Prostate gland (tissue), 2 donors: ENCODE data around the gene GRM8. TPM values are rescaled to one million over a fixed set of nuclear protein-coding genes. Genes with fewer than 3 reads are reported as not detected.

ENCODE experiments used
- DNase-seq: peaks from one replicate; pipeline ENCODE4 v3.0.0-alpha.2; 2019; ENCODE audit warnings: low spot score
- H3K27ac ChIP-seq, 2 donors: fragments of 200-600 bp; sonication (generic); 2 replicates each; pipeline ENCODE4 v1.5.1; 2017 to 2019
- H3K27me3 ChIP-seq: fragments of 200-600 bp; sonication (generic); replicated peaks from 2 replicates; pipeline ENCODE4 v1.5.1; 2019; ENCODE audit not compliant: insufficient read depth
- H3K36me3 ChIP-seq, 2 donors: fragments of 200-600 bp; sonication (generic); 1 replicate in 1 of 2; 2 replicates in 1 of 2; pipeline versions ENCODE4 v1.5.1 to v1.8.1; 2017 to 2019
- H3K4me1 ChIP-seq: fragments of 200-600 bp; sonication (generic); replicated peaks from 2 replicates; pipeline ENCODE4 v1.5.1; 2019
- H3K4me3 ChIP-seq, 2 donors: fragments of 200-600 bp; sonication (generic); 2 replicates each; pipeline ENCODE4 v1.5.1; 2017 to 2019
- H3K9me3 ChIP-seq: fragments of 200-600 bp; sonication (generic); 2 replicates; pipeline ENCODE4 v1.5.1; 2017
- CTCF ChIP-seq, 4 experiments: fragments of 200-600 bp in 2 of 4; fragments of 450-650 bp in 2 of 4; sonication (generic) in 2 of 4; IDR thresholded peaks; 1 replicate in 3 of 4; 2 replicates in 1 of 4; pipeline ENCODE4 v1.5.1; 2016 to 2019; ENCODE audit warnings: antibody characterized with exemption in 4 of 4, mild to moderate bottlenecking in 2 of 4, moderate library complexity in 2 of 4
- POLR2A ChIP-seq: fragments of 450-650 bp; IDR thresholded peaks from one replicate; pipeline ENCODE4 v1.6.1; 2016; ENCODE audit warnings: antibody characterized with exemption, mild to moderate bottlenecking
- POLR2AphosphoS5 ChIP-seq: sonication (generic); formaldehyde crosslinking; IDR thresholded peaks from one replicate; pipeline ENCODE4 v1.6.1; 2017; ENCODE audit warnings: antibody characterized with exemption
- WGBS: methylation state at CpG from one replicate; pipeline ENCODE4 v1.1.5; 2018; 5-methylcytosine and 5-hydroxymethylcytosine counted together
- intact Hi-C: fragments of 100-400 bp; cut with DNase I; formaldehyde crosslinking; loops from one replicate; pipeline ENCODE4 v1.14.2; 2022
- total RNA-seq, 2 donors: library from RNA; depleted of rRNA; stranded (reverse); fragments of >200 nt; gene quantifications; one replicate each; pipeline ENCODE4 v1.1.0, GENCODE V29; 2016

The GRM8 gene
- total RNA-seq, 2 donors from 2014 or later = 1.3 to 3.7 TPM

DNA sequence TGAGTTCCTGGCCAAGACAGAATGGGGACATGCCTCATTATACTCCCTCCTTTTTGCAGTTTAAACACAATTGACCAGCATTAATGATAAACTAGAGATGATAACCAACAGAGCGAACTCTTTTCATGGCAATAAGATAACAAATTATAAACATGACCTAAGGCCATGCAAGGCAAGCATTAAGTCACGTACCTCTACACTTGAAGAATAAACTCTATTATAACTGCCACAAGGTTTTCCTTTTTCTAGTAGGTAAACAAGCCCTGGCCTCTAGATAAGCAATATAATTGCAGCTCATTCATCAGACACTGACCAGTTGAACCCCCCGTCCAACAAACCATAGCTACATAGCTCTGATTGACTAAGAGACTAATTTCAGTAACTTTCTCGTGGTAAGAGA lies 767.0 kb downstream of the GRM8 start:
- no peaks in the 10 kb centered on the region for H3K4me1 ChIP-seq
- DNase-seq = no peak
- intact Hi-C loops = no loop called here
- no peaks in the 10 kb centered on the region for H3K27me3 ChIP-seq
- H3K36me3 ChIP-seq = no peaks in the 10 kb centered on the region
- no peak for TF ChIP-seq CTCF (IDR thresholded peaks at IDR 0.05)
- TF ChIP-seq POLR2AphosphoS5 = no peak
- TF ChIP-seq POLR2A = no peak
- no peaks in the 10 kb centered on the region for H3K9me3 ChIP-seq
- 53% methylated on average over 4 of the region's 4 CpGs for WGBS
- H3K4me3 ChIP-seq = no peak overlapping the region
- H3K27ac ChIP-seq = no peak overlapping the region

DNA sequence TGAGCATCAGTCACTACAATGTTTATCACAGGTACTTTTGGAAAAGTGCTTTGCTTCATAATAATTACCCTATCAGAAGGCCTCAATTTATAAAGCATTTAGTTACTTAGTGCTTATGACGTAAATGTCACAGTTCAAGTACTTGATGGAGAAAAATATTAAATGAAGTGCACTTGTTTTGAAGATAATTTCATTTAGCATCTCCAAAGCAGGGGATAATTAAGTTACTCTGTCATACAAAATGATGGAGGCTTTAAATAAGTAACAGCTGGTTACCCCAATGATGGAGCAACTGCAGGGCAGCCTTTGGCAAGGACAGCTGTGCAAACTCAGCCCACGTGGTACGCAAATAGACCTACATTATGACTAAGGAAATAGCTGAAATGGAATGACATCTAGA lies 768.8 kb downstream of the GRM8 start:
- intact Hi-C loops = no loop called here
- H3K36me3 ChIP-seq = no peaks in the 10 kb centered on the region
- H3K9me3 ChIP-seq = no peaks in the 10 kb centered on the region
- H3K4me3 ChIP-seq = no peak overlapping the region
- 68% methylated on average over 3 of the region's 3 CpGs for WGBS
- no peak overlapping the region for H3K27ac ChIP-seq
- TF ChIP-seq POLR2AphosphoS5 = no peak
- no peak for TF ChIP-seq CTCF (IDR thresholded peaks at IDR 0.05)
- no peak for TF ChIP-seq POLR2A
- H3K27me3 ChIP-seq = no peaks in the 10 kb centered on the region
- no peak for DNase-seq
- H3K4me1 ChIP-seq = no peaks in the 10 kb centered on the region

DNA sequence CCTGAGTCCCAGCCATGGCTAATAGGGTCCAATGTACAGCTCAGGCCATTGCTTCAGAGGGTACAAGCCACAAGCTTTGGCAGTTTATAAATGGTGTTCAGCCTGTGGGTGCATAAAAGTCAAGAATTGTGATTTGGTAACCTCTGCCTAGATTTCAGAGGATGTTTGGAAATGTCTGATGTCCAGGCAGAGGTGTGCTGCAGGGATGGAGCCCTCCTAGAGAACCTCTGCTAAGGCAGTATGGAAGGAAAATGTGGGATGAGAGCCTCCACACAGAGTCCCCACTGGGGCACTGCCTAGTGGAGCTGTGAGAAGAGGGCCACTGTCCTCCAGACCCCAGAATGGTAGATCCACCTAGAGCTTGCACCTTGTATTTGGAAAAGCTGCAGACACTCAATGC lies 779.9 kb downstream of the GRM8 start:
- H3K4me3 ChIP-seq = no peak overlapping the region
- intact Hi-C loops = no loop called here
- no peak for DNase-seq
- H3K4me1 ChIP-seq = no peaks in the 10 kb centered on the region
- no peak overlapping the region for H3K27ac ChIP-seq
- H3K36me3 ChIP-seq = no peaks in the 10 kb centered on the region
- H3K9me3 ChIP-seq = no peaks in the 10 kb centered on the region
- no peaks in the 10 kb centered on the region for H3K27me3 ChIP-seq
- TF ChIP-seq CTCF (IDR thresholded peaks at IDR 0.05) (no peak), POLR2A (no peak), POLR2AphosphoS5 (no peak)

DNA sequence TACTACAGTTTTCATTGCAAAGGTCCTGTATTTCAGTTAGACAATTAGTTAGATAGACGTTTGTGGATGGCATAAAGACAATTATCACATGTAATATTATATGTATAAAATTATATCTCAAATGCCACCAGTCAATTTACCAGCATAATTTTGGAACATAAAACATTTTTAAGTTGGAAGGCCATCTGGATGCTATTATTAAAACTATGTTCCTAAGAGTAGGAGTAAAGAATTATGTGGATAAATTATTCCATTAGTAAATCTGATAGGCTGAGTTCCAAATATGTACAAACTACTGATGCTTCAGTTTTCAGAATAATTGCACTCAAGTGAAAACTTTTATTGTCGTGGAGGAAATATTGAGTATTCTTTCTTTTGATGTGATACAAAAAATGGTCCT lies 790.3 kb downstream of the GRM8 start:
- Histone ChIP-seq H3K27ac (no peak overlapping the region), H3K27me3 (no peaks in the 10 kb centered on the region), H3K9me3 (no peaks in the 10 kb centered on the region), H3K36me3 (no peaks in the 10 kb centered on the region), H3K4me3 (no peak overlapping the region), H3K4me1 (no peaks in the 10 kb centered on the region)
- TF ChIP-seq POLR2AphosphoS5 (no peak), POLR2A (no peak), CTCF (IDR thresholded peaks at IDR 0.05) (no peak)
- WGBS = 46% methylated on average over 2 of the region's 2 CpGs
- intact Hi-C loops = no loop called here
- no peak for DNase-seq

DNA sequence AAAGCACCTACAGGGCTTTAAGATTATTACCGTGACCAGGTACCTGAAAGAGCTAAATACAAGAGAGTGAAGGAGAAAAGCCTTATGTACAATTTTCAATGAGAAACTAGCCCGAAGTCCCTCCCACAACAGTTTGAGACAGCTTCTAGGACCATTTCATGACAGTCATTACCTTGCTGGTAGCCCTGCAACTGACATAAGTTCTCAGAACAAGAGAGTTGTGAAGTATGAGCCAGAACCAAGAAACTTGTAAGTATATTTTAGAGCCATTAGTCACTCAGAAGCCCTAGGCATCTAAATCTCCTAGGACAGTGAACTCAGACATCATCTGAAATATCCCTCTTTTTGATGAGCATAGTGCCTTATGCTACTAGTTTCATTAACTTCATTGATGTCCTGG lies 792.1 kb downstream of the GRM8 start:
- no peak for TF ChIP-seq POLR2A
- TF ChIP-seq CTCF (IDR thresholded peaks at IDR 0.05) = no peak
- TF ChIP-seq POLR2AphosphoS5 = no peak
- no peaks in the 10 kb centered on the region for H3K4me1 ChIP-seq
- H3K4me3 ChIP-seq = no peak overlapping the region
- DNase-seq = no peak
- H3K27ac ChIP-seq = no peak overlapping the region
- WGBS = 89% methylated on average over 2 of the region's 2 CpGs
- H3K9me3 ChIP-seq = no peaks in the 10 kb centered on the region
- intact Hi-C loops = no loop called here
- H3K27me3 ChIP-seq = no peaks in the 10 kb centered on the region
- no peaks in the 10 kb centered on the region for H3K36me3 ChIP-seq
